Endothelial cell of umbilical vein (primary cell): Measurements from ENCODE around the gene EXOSC9. TPM values are rescaled to one million over a fixed set of nuclear protein-coding genes. Genes with fewer than 3 reads are reported as not detected.
A peak's percentile ranks its signal among the peaks of the same experiment; 100 is the strongest.

Experiments
- BruUV-seq: library from RNA; stranded (reverse); fragments of 400-500 nt; replicated peaks from 2 replicates; lab custom pipeline; 2021; lab: Mats Ljungman, UMichigan
- CTCF ChIA-PET: fragments of 300-600, 350-600 bp; sonication (Branson Sonifier 250); formaldehyde crosslinking; loops from one replicate; lab custom pipeline; 2021; ENCODE audit warnings: antibody characterized with exemption, inconsistent platforms; lab: Charles Lee
- POLR2A ChIA-PET: fragments of 300-600, 350-600 bp; sonication (Branson Sonifier 250); formaldehyde crosslinking; loops from one replicate; lab custom pipeline; 2021; ENCODE audit warnings: antibody characterized with exemption, inconsistent platforms; lab: Charles Lee
- DNase-seq: peaks from one replicate; pipeline ENCODE4 v3.0.0-alpha.2; 2011; ENCODE audit warnings: low read depth, low spot score
- FAIRE-seq: peaks from 2 replicates; lab custom pipeline; 2011; peaks lifted over from hg19 to GRCh38; lab: Jason Lieb, UNC
- H2AFZ ChIP-seq: 2 replicates; pipeline ENCODE4 v1.6.0; 2012; ENCODE audit warnings: low read depth, low read length, control low read depth, inconsistent platforms
- H3K27ac ChIP-seq: 2 replicates; pipeline ENCODE4 v1.5.1; 2011; ENCODE audit warnings: low read depth, mild to moderate bottlenecking, control low read depth, low read length, moderate library complexity; ENCODE audit not compliant: insufficient read depth
- H3K27me3 ChIP-seq, 2 experiments: 2 replicates each; pipeline versions ENCODE4 v1.6.0 to v1.6.1; 2011; ENCODE audit warnings: low read length in 2 of 2, mixed read lengths in 1 of 2; ENCODE audit not compliant: control insufficient read depth in 2 of 2, insufficient read depth in 2 of 2
- H3K36me3 ChIP-seq, 2 experiments: 2 replicates in 1 of 2; 3 replicates in 1 of 2; pipeline ENCODE4 v1.5.1; 2011; ENCODE audit warnings: low read length in 2 of 2, mild to moderate bottlenecking in 1 of 2, moderate library complexity in 1 of 2; ENCODE audit not compliant: control insufficient read depth in 2 of 2, insufficient read depth in 2 of 2; ENCODE audit errors: extremely low read depth in 1 of 2
- H3K4me1 ChIP-seq: 3 replicates; pipeline ENCODE4 v1.5.1; 2011; ENCODE audit warnings: mild to moderate bottlenecking, low read length; ENCODE audit not compliant: control insufficient read depth, insufficient read depth; ENCODE audit errors: extremely low read depth
- H3K4me2 ChIP-seq: 2 replicates; pipeline ENCODE4 v1.6.1; 2011; ENCODE audit warnings: low read length, control low read depth, mixed read lengths; ENCODE audit not compliant: insufficient read depth
- H3K4me3 ChIP-seq, 3 experiments: fragments of 200-600 bp in 1 of 3; sonication (generic), shearing (Covaris generic) in 1 of 3; replicated peaks in 1 of 3; 2 replicates each; pipeline ENCODE4 v1.5.1; 2011 to 2016; ENCODE audit warnings: control low read depth in 3 of 3, low read length in 3 of 3, mild to moderate bottlenecking in 2 of 3, inconsistent platforms in 1 of 3, low read depth in 1 of 3, moderate library complexity in 1 of 3; ENCODE audit not compliant: insufficient read depth in 1 of 3
- H3K79me2 ChIP-seq: 2 replicates; pipeline ENCODE4 v1.6.0; 2012; ENCODE audit warnings: low read length, inconsistent platforms; ENCODE audit not compliant: control insufficient read depth, insufficient read depth
- H3K9ac ChIP-seq: replicated peaks from 2 replicates; pipeline ENCODE3; 2011; ENCODE audit warnings: low read length, control low read depth; ENCODE audit not compliant: insufficient read depth; ENCODE audit errors: extremely low read depth
- H3K9me1 ChIP-seq: replicated peaks from 3 replicates; pipeline ENCODE4 v1.6.0; 2011; ENCODE audit warnings: mild to moderate bottlenecking, low read length; ENCODE audit not compliant: control insufficient read depth, insufficient read depth; ENCODE audit errors: extremely low read depth
- H3K9me3 ChIP-seq: replicated peaks from 2 replicates; pipeline ENCODE4 v1.5.1; 2012; ENCODE audit warnings: low read length, inconsistent platforms; ENCODE audit not compliant: control insufficient read depth, insufficient read depth
- H4K20me1 ChIP-seq: replicated peaks from 2 replicates; pipeline ENCODE3; 2011; ENCODE audit warnings: mild to moderate bottlenecking, low read length; ENCODE audit not compliant: control insufficient read depth, insufficient read depth; ENCODE audit errors: extremely low read depth
- FOS ChIP-seq: IDR thresholded peaks from 2 replicates; pipeline ENCODE4 v1.6.1; 2011; ENCODE audit warnings: mild to moderate bottlenecking, low read length, moderate library complexity, borderline replicate concordance; ENCODE audit not compliant: insufficient read depth
- GATA2 ChIP-seq: IDR thresholded peaks from 2 replicates; pipeline ENCODE4 v1.7.0; 2011; ENCODE audit warnings: low read depth, mild to moderate bottlenecking, moderate library complexity, mixed read lengths, low read length; ENCODE audit not compliant: insufficient read length, insufficient read depth
- JUN ChIP-seq: IDR thresholded peaks from 2 replicates; pipeline ENCODE4 v1.6.1; 2011; ENCODE audit warnings: borderline replicate concordance, low read depth; ENCODE audit not compliant: insufficient read length, insufficient read depth
- POLR2A ChIP-seq: IDR thresholded peaks from 2 replicates; pipeline ENCODE4 v1.6.1; 2012; ENCODE audit warnings: low read depth, mild to moderate bottlenecking, control low read depth, low read length
- POLR2AphosphoS5 ChIP-seq: IDR thresholded peaks from 2 replicates; pipeline ENCODE4 v1.6.1; 2012; ENCODE audit warnings: low read depth, mild to moderate bottlenecking, control low read depth, low read length, moderate library complexity; ENCODE audit not compliant: insufficient read depth
- dilution Hi-C: fragments of 300-500 bp; cut with MboI; formaldehyde crosslinking; loops from one replicate; pipeline ENCODE4 v1.15.0; 2019; ENCODE audit warnings: low sequenced_read_pairs; ENCODE audit not compliant: extremely low pct_ligation_motif_present
- intact Hi-C: fragments of 100-400 bp; cut with micrococcal nuclease; formaldehyde crosslinking; loops from one replicate; pipeline ENCODE4 v1.10.0; 2022
- polyA plus RNA-seq, 4 experiments: library from polyadenylated mRNA; depleted of rRNA in 3 of 4; stranded (reverse) in 3 of 4; unstranded in 1 of 4; fragments of >200 nt; gene quantifications; 2 replicates each; pipeline versions ENCODE4 v1.2.1 to v1.2.3, GENCODE V29; 2011 to 2012; ENCODE audit warnings: missing spikeins in 1 of 4
- total RNA-seq: library from RNA; stranded (reverse); gene quantifications from 2 replicates; pipeline ENCODE4 v1.2.3, GENCODE V29; 2021
- TF ChIP-seq, protein P1 (sequence below), 2 donors: IDR thresholded peaks; 1 replicate in 1 of 2; 2 replicates in 1 of 2; pipeline ENCODE4 v1.5.1; 2011; ENCODE audit warnings: low read length in 2 of 2, mild to moderate bottlenecking in 2 of 2, moderate library complexity in 2 of 2, control low read depth in 1 of 2, inconsistent platforms in 1 of 2, low read depth in 1 of 2; ENCODE audit not compliant: insufficient read depth in 1 of 2; ENCODE audit errors: extremely low read depth in 1 of 2

EXOSC9 gene
- total and polyA plus RNA-seq, 2 donors (not counting 3 experiments of a cell fraction or from before 2014, with no cell fraction given): 19.0 to 46.3 TPM

DNA sequence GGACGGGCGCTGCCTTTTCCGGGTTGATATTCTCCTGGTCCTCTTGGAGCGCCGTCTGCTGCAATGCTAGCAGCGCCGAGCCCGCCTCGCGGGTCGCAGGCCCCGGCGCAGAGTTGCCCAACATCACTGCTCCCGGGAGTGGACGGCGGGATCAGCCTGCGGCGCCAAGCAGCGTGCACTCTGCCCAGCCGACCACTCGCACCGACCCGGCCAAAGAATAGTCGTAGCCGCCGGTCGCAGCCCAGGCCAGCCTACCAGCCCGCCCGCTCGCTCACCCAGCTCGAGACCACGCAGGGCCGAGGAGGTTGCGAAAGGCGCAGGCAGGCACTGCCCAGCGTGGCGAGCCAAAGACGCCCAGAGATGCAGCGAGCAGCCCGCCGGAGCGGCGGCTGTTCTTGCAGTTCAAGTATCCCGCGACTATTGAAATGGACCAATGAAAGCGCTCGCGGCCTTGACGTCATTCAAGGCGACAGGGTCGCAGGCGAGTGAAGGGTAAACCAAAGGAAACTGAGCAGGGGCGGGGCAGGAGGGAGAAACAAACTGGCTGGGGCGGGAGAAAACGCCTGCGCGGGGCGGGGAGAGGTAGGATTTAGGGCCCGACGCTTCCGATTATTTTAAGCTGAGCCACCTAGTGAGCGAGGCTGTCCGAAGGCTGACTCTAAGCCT lies 22.5 kb downstream of the EXOSC9 start, which contains the start of gene CCNA2:
Gene CCNA2, minus strand, starts transcription at position 379 of the 666 bp plus-strand sequence. Its CDS starts 255 bp downstream, at position 124.
- dilution Hi-C loops: no loop called here
- POLR2A ChIA-PET: no interaction called here

More for the DNA sequence above, 22.5 kb downstream of the EXOSC9 start, which contains the start of gene CCNA2:
- H3K27me3 ChIP-seq: no peaks in the 10 kb centered on the region
- TF ChIP-seq, protein P1, sequence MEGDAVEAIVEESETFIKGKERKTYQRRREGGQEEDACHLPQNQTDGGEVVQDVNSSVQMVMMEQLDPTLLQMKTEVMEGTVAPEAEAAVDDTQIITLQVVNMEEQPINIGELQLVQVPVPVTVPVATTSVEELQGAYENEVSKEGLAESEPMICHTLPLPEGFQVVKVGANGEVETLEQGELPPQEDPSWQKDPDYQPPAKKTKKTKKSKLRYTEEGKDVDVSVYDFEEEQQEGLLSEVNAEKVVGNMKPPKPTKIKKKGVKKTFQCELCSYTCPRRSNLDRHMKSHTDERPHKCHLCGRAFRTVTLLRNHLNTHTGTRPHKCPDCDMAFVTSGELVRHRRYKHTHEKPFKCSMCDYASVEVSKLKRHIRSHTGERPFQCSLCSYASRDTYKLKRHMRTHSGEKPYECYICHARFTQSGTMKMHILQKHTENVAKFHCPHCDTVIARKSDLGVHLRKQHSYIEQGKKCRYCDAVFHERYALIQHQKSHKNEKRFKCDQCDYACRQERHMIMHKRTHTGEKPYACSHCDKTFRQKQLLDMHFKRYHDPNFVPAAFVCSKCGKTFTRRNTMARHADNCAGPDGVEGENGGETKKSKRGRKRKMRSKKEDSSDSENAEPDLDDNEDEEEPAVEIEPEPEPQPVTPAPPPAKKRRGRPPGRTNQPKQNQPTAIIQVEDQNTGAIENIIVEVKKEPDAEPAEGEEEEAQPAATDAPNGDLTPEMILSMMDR (IDR thresholded peaks at IDR 0.05; ENCODE audit: extremely low read depth in 1 of 2, insufficient read depth in 1 of 2, low read depth in 1 of 2, low read length in 2 of 2): no peak
- TF ChIP-seq POLR2AphosphoS5 (peak; percentile 87), POLR2A (peak; percentile 73), GATA2 (no peak), JUN (no peak), FOS (no peak)
- H3K4me2 ChIP-seq: peak within 1 kb of the TSS; percentile 97
- H3K4me1 ChIP-seq: peaks cover 27% of the 10 kb centered on the region
- CTCF ChIA-PET: interaction anchor here (0.6 to 1.6 kb wide), 5 partner anchors 13 to 453 kb away, joined by 3 to 6 read pairs (median 4); partner anchors contain the start of genes BBS7 and EXOSC9
- H3K79me2 ChIP-seq: peaks cover 43% of the 10 kb centered on the region
- peak within 1 kb of the TSS; percentile 96 for H2AFZ ChIP-seq
- H3K27ac ChIP-seq: peak within 1 kb of the TSS; percentile 64
- DNase-seq: peak; percentile 95
- FAIRE-seq: peak; percentile 87
- H3K4me3 ChIP-seq: peak within 1 kb of the TSS; percentile 86 to 96 (median 86)
- H3K9me1 ChIP-seq: no peaks in the 10 kb centered on the region
- no TSS peak for BruUV-seq
- no peaks in the 10 kb centered on the region for H4K20me1 ChIP-seq
- no peaks in the 10 kb centered on the region for H3K9me3 ChIP-seq
- peak within 1 kb of the TSS; percentile 90 for H3K9ac ChIP-seq
- intact Hi-C loops: loop anchor here (1.0 to 5.0 kb wide), 4 partner anchors 22 to 754 kb away; partner anchors contain the start of genes BBS7 and EXOSC9
- H3K36me3 ChIP-seq: peaks cover 0 to 12% of the 10 kb centered on the region in 2 experiments
